BLaER1 treated with 17β-estradiol and CSF1 and Interleukin-3, amounts not matched to agents 10 nM and 100 nM (cell line): ENCODE results near the gene FAM3A.

Experiments
- H3K27ac ChIP-seq, 11 experiments: shearing (Covaris generic); formaldehyde crosslinking; 2 replicates each; pipeline ENCODE4 v1.8.1; 2022
- H3K27me3 ChIP-seq, 11 experiments: shearing (Covaris generic); formaldehyde crosslinking; 2 replicates each; pipeline ENCODE4 v1.8.1; 2022
- H3K36me3 ChIP-seq, 11 experiments: shearing (Covaris generic); formaldehyde crosslinking; 2 replicates each; pipeline ENCODE4 v1.8.1; 2022
- H3K4me1 ChIP-seq, 10 experiments: shearing (Covaris generic); formaldehyde crosslinking; 2 replicates each; pipeline ENCODE4 v1.8.1; 2022
- H3K4me2 ChIP-seq, 11 experiments: shearing (Covaris generic); formaldehyde crosslinking; 2 replicates each; pipeline ENCODE4 v1.8.1; 2022
- H3K4me3 ChIP-seq, 10 experiments: shearing (Covaris generic); formaldehyde crosslinking; 2 replicates each; pipeline ENCODE4 v1.8.1; 2022
- H3K9ac ChIP-seq, 11 experiments: shearing (Covaris generic); formaldehyde crosslinking; 2 replicates each; pipeline ENCODE4 v1.8.1; 2022
- H3K9me3 ChIP-seq, 11 experiments: shearing (Covaris generic); formaldehyde crosslinking; replicated peaks in 1 of 11; 2 replicates each; pipeline ENCODE4 v1.8.1; 2022
- H4K20me1 ChIP-seq, 11 experiments: shearing (Covaris generic); formaldehyde crosslinking; 2 replicates each; pipeline ENCODE4 v1.8.1; 2022
- Cebpa-rat ChIP-seq, 11 experiments: shearing (Covaris generic); IDR thresholded peaks; 2 replicates each; pipeline ENCODE4 v1.8.1; 2022

FAM3A gene

DNA sequence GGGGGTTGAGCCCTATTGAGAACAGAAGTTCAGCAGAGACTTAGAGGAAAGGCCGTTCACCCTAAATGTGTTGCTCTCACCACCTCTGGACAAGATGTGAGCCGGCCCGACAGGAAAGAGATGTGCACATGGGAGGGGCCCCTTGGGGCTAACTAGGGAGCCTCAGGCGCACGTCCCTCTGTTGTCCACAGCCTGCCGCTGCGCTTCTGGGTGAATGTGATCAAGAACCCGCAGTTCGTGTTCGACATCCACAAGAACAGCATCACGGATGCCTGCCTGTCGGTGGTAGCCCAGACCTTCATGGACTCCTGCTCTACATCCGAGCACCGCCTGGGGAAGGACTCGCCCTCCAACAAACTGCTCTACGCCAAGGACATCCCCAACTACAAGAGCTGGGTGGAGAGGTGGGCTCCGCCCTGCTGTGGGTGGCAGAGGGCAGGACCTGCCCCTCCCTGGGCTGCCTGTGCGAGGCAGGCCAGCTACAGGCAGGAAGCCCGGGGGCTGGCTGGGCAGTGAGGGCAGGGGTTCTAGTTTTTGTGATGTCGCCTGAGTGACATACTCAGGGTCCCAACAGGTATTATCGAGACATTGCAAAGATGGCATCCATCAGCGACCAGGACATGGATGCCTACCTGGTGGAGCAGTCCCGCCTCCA is 45.0 kb downstream of the FAM3A start:
- Histone ChIP-seq H3K4me1 (0 out of 20 replicates have a peak, but pooled peaks cover 0 to 3% (median 0%) of the 10 kb centered on the region in 10 experiments), H3K4me2 (no peak overlapping the region), H3K4me3 (no peak overlapping the region), H3K27ac (no peak overlapping the region), H3K9me3 (peaks cover 0 to 31% (median 18%) of the 10 kb centered on the region in 11 experiments; a peak in 10 of 22 replicates), H3K36me3 (peaks cover 14 to 84% (median 62%) of the 10 kb centered on the region in 11 experiments), H3K9ac (no peak overlapping the region; a peak in 1 of 22 replicates), H3K27me3 (peaks cover 0 to 34% (median 16%) of the 10 kb centered on the region in 11 experiments; a peak in 15 of 22 replicates), H4K20me1 (peaks cover 0 to 77% (median 34%) of the 10 kb centered on the region in 11 experiments; a peak in 14 of 22 replicates)
- no peak for TF ChIP-seq Cebpa-rat (IDR thresholded peaks at IDR 0.05)

DNA sequence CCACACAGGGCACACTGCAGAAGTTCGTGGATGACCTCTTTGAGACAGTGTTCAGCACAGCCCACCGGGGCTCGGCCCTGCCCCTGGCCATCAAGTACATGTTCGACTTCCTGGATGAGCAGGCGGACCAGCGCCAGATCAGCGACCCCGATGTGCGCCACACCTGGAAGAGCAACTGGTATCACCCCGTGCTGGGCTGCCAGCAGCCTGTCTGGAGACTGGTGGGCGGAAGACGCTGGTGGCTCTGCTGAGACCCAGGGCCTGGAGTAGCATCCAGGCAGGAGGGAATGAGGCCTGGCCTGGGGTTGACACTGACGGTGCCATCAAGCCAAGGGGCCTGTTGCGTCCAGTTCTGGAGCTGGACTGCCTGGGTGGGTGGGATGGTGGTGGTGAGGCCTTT is 45.6 kb downstream of the FAM3A start:
- H3K27ac ChIP-seq: no peak overlapping the region

DNA sequence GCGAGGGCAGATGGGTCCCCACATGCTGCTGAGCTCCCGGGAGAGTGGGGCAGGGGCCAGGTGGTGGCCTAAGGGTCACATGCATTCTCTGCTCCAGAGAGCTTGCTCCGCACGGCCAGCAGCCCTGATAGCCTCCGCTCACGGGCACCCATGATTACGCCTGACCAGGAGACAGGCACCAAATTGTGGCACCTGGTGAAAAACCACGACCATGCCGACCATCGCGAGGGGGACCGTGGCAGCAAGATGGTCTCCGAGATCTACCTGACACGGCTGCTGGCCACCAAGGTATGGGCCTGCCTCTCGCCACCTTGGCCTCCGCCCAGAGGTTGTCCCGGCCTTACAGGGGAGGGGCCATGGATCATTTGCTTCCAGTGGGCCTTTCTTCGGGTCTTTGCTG is 46.2 kb downstream of the FAM3A start:
- Histone ChIP-seq H3K4me2 (no peak overlapping the region), H3K27ac (no peak overlapping the region), H3K9ac (no peak overlapping the region), H3K4me1 (no peaks in the 10 kb centered on the region), H3K4me3 (no peak overlapping the region), H3K27me3 (peaks cover 0 to 34% (median 11%) of the 10 kb centered on the region in 11 experiments; a peak in 13 of 22 replicates), H4K20me1 (peaks cover 0 to 89% (median 46%) of the 10 kb centered on the region in 11 experiments; a peak in 17 of 22 replicates), H3K9me3 (peaks cover 0 to 40% (median 24%) of the 10 kb centered on the region in 11 experiments; a peak in 10 of 22 replicates), H3K36me3 (peaks cover 22 to 88% (median 72%) of the 10 kb centered on the region in 11 experiments)
- no peak for TF ChIP-seq Cebpa-rat (IDR thresholded peaks at IDR 0.05)

More for the DNA sequence above, 45.6 kb downstream of the FAM3A start:
- H3K36me3 ChIP-seq: peaks cover 19 to 85% (median 68%) of the 10 kb centered on the region in 11 experiments
- TF ChIP-seq Cebpa-rat (IDR thresholded peaks at IDR 0.05): no peak
- H4K20me1 ChIP-seq: peaks cover 0 to 83% (median 40%) of the 10 kb centered on the region in 11 experiments; a peak in 16 of 22 replicates
- peaks cover 0 to 37% (median 24%) of the 10 kb centered on the region in 11 experiments; a peak in 10 of 22 replicates for H3K9me3 ChIP-seq
- 0 out of 20 replicates have a peak, but pooled peaks cover 0 to 2% (median 0%) of the 10 kb centered on the region in 10 experiments for H3K4me1 ChIP-seq
- H3K27me3 ChIP-seq: peaks cover 0 to 29% (median 12%) of the 10 kb centered on the region in 11 experiments; a peak in 14 of 22 replicates
- no peak overlapping the region for H3K4me2 ChIP-seq
- H3K4me3 ChIP-seq: no peak overlapping the region
- no peak overlapping the region for H3K9ac ChIP-seq

DNA sequence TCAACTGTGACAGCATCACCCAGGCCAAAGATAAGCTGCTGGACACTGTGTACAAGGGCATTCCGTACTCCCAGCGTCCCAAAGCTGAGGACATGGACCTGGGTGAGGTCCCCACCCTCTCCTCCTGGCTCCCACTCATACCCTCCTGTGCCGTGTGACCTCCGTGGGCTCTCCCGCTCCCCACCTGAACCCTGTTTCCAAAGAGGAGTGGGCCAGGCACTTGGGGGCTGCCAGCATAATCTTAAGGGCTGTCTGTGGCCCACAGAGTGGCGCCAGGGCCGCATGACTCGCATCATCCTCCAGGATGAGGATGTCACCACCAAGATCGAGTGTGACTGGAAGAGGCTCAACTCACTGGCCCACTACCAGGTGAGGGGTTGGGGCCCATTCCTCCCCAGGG is 46.9 kb downstream of the FAM3A start:
- Histone ChIP-seq H3K4me1 (no peaks in the 10 kb centered on the region), H3K27me3 (peaks cover 0 to 37% (median 11%) of the 10 kb centered on the region in 11 experiments; a peak in 13 of 22 replicates), H3K9me3 (peaks cover 0 to 47% (median 28%) of the 10 kb centered on the region in 11 experiments; a peak in 10 of 22 replicates), H3K9ac (no peak overlapping the region), H3K36me3 (peaks cover 30 to 96% (median 80%) of the 10 kb centered on the region in 11 experiments), H3K4me3 (no peak overlapping the region), H3K27ac (no peak overlapping the region), H3K4me2 (no peak overlapping the region), H4K20me1 (peaks cover 0 to 95% (median 53%) of the 10 kb centered on the region in 11 experiments; a peak in 17 of 22 replicates)
- TF ChIP-seq Cebpa-rat (IDR thresholded peaks at IDR 0.05): no peak

DNA sequence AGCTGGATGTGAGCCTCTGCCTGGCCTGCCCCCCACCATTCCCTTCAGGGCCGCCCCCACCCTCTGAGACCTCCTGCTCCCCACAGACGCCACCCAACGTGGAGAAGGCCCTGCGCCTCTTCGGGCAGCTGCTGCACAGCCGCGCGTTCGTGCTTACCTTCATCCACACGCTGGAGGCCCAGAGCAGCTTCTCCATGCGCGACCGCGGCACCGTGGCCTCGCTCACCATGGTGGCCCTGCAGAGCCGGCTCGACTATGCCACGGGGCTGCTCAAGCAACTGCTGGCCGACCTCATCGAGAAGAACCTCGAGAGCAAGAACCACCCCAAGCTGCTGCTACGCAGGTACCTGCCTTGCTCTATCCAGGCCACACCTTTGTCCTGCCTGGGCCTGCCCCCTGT is 47.8 kb downstream of the FAM3A start:
- TF ChIP-seq Cebpa-rat (IDR thresholded peaks at IDR 0.05): no peak
- Histone ChIP-seq H3K4me1 (no peaks in the 10 kb centered on the region), H3K9ac (no peak overlapping the region), H4K20me1 (peaks cover 0 to 94% (median 53%) of the 10 kb centered on the region in 11 experiments; a peak in 17 of 22 replicates), H3K9me3 (peaks cover 0 to 53% (median 31%) of the 10 kb centered on the region in 11 experiments; a peak in 10 of 22 replicates), H3K27me3 (peaks cover 0 to 28% (median 9%) of the 10 kb centered on the region in 11 experiments; a peak in 8 of 22 replicates), H3K27ac (no peak overlapping the region), H3K4me2 (no peak overlapping the region), H3K4me3 (no peak overlapping the region), H3K36me3 (peaks cover 30 to 96% (median 80%) of the 10 kb centered on the region in 11 experiments)

DNA sequence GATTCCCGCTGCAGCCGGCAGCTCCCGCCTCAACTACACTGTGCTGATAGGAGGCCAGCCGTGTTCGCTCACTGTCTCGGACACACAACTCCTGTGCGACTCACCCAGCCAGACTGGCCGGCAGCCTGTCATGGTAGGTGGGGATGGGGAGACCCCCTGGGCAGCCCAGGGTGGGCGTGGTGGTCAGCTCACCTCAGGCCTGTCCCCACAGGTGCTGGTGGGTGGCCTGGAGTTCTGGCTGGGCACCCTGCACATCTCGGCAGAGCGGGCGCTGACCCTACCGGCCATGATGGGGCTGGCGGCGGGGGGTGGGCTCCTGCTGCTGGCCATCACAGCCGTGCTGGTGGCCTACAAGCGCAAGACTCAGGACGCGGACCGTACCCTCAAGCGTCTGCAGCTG is 48.5 kb downstream of the FAM3A start:
- no peak overlapping the region for H3K4me2 ChIP-seq
- H3K4me3 ChIP-seq: no peak overlapping the region
- H3K27ac ChIP-seq: no peak overlapping the region
- no peak overlapping the region for H3K9ac ChIP-seq
- H3K4me1 ChIP-seq: no peaks in the 10 kb centered on the region
- H3K36me3 ChIP-seq: peaks cover 34 to 95% (median 86%) of the 10 kb centered on the region in 11 experiments
- TF ChIP-seq Cebpa-rat (IDR thresholded peaks at IDR 0.05): no peak
- H4K20me1 ChIP-seq: peaks cover 3 to 94% (median 55%) of the 10 kb centered on the region in 11 experiments; a peak in 21 of 22 replicates
- peaks cover 0 to 53% (median 31%) of the 10 kb centered on the region in 11 experiments; a peak in 10 of 22 replicates for H3K9me3 ChIP-seq
- peaks cover 0 to 30% (median 8%) of the 10 kb centered on the region in 11 experiments; a peak in 6 of 22 replicates for H3K27me3 ChIP-seq

DNA sequence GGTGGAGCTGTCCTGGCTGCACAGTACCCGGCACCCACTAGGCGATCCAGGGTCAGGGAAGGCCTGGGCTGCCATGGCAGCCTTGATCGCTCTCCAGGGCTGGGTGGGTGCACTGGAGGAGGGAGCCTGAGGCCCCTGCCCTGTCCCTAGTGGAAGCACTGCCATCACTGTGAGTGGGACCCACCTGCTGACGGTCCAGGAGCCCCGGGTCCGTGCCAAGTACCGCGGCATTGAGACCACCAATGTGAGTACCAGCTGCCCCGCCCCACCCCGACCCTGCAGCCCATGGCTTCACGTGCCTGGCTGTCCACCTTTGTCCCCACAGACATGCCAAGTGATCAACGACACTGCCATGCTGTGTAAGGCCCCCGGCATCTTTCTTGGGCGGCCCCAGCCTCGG is 49.1 kb downstream of the FAM3A start:
- H3K9me3 ChIP-seq: peaks cover 0 to 53% (median 31%) of the 10 kb centered on the region in 11 experiments; a peak in 10 of 22 replicates
- H3K4me3 ChIP-seq: no peak overlapping the region
- H4K20me1 ChIP-seq: peaks cover 9 to 94% (median 55%) of the 10 kb centered on the region in 11 experiments; a peak in 21 of 22 replicates
- no peak overlapping the region for H3K9ac ChIP-seq
- no peak overlapping the region for H3K4me2 ChIP-seq
- H3K4me1 ChIP-seq: peaks cover 0 to under 1% (median 0%) of the 10 kb centered on the region in 10 experiments; a peak in 1 of 20 replicates
- H3K27me3 ChIP-seq: peaks cover 0 to 30% (median 6%) of the 10 kb centered on the region in 11 experiments; a peak in 6 of 22 replicates
- TF ChIP-seq Cebpa-rat (IDR thresholded peaks at IDR 0.05): no peak
- H3K27ac ChIP-seq: no peak overlapping the region
- H3K36me3 ChIP-seq: peaks cover 39 to 95% (median 90%) of the 10 kb centered on the region in 11 experiments

DNA sequence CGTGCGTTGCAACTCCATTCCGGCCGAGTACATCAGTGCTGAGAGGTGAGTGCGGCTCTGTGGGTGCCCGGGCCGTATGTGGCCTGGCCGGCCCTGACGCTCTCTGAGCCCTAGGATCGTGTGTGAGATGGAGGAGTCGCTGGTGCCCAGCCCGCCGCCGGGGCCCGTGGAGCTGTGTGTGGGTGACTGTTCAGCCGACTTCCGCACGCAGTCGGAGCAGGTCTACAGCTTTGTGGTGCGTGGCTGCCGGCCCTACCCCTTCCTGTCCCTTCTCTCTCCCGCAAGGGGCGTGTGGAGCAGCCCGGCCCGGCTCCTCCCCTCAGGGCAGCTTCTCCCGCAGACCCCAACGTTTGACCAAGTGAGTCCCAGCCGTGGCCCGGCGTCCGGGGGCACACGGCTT is 50.0 kb downstream of the FAM3A start:
- TF ChIP-seq Cebpa-rat (IDR thresholded peaks at IDR 0.05): no peak
- no peak overlapping the region for H3K27ac ChIP-seq
- H3K36me3 ChIP-seq: peaks cover 44 to 95% (median 90%) of the 10 kb centered on the region in 11 experiments
- peaks cover 0 to 23% (median 0%) of the 10 kb centered on the region in 11 experiments; a peak in 5 of 22 replicates for H3K27me3 ChIP-seq
- peaks cover 0 to 9% (median 0%) of the 10 kb centered on the region in 10 experiments; a peak in 2 of 20 replicates for H3K4me1 ChIP-seq
- no peak overlapping the region for H3K9ac ChIP-seq
- H4K20me1 ChIP-seq: peaks cover 16 to 94% (median 55%) of the 10 kb centered on the region in 11 experiments; a peak in 21 of 22 replicates
- H3K4me2 ChIP-seq: no peak overlapping the region
- H3K9me3 ChIP-seq: peaks cover 0 to 53% (median 31%) of the 10 kb centered on the region in 11 experiments; a peak in 10 of 22 replicates
- H3K4me3 ChIP-seq: no peak overlapping the region
